Right atrium auricular region (tissue), 2 donors: ENCODE measurements around the gene TMEM134. TPM values are rescaled to one million over a fixed set of nuclear protein-coding genes. Genes with fewer than 3 reads are reported as not detected.

Experiments
- DNase-seq: peaks from one replicate; pipeline ENCODE4 v3.0.0-alpha.2; 2019; ENCODE audit warnings: low spot score
- H3K27ac ChIP-seq, 2 donors: fragments of 200-600 bp; sonication (generic); 1 replicate in 1 of 2; 2 replicates in 1 of 2; pipeline ENCODE4 v1.5.1; 2016 to 2019
- H3K27me3 ChIP-seq, 2 donors: fragments of 200-600 bp; sonication (generic); one replicate each; pipeline versions ENCODE4 v1.5.1 to v1.6.0; 2017 to 2019
- H3K36me3 ChIP-seq: fragments of 200-600 bp; sonication (generic); one replicate; pipeline ENCODE4 v1.5.1; 2016
- H3K4me1 ChIP-seq, 2 donors: fragments of 200-600 bp; sonication (generic); one replicate each; pipeline versions ENCODE4 v1.5.1 to v1.6.0; 2017 to 2019
- H3K4me3 ChIP-seq, 2 donors: fragments of 200-600 bp; sonication (generic); 1 replicate in 1 of 2; 2 replicates in 1 of 2; pipeline ENCODE4 v1.5.1; 2017 to 2019; ENCODE audit warnings: mild to moderate bottlenecking in 1 of 2, moderate library complexity in 1 of 2
- H3K9me3 ChIP-seq, 2 donors: fragments of 200-600 bp; sonication (generic); one replicate each; pipeline ENCODE4 v1.5.1; 2019
- total RNA-seq, 2 donors: library from RNA; depleted of rRNA; stranded (reverse); fragments of >200 nt; gene quantifications; one replicate each; pipeline ENCODE4 v1.1.0, GENCODE V29; 2016
- TF ChIP-seq, protein P1 (sequence below), 2 donors: fragments of 200-600 bp; sonication (generic); IDR thresholded peaks; one replicate each; pipeline ENCODE4 v1.5.1; 2019; ENCODE audit warnings: antibody characterized with exemption in 2 of 2

Gene TMEM134
- total RNA-seq, 2 donors from 2014 or later = 74.4 to 140 TPM

DNA sequence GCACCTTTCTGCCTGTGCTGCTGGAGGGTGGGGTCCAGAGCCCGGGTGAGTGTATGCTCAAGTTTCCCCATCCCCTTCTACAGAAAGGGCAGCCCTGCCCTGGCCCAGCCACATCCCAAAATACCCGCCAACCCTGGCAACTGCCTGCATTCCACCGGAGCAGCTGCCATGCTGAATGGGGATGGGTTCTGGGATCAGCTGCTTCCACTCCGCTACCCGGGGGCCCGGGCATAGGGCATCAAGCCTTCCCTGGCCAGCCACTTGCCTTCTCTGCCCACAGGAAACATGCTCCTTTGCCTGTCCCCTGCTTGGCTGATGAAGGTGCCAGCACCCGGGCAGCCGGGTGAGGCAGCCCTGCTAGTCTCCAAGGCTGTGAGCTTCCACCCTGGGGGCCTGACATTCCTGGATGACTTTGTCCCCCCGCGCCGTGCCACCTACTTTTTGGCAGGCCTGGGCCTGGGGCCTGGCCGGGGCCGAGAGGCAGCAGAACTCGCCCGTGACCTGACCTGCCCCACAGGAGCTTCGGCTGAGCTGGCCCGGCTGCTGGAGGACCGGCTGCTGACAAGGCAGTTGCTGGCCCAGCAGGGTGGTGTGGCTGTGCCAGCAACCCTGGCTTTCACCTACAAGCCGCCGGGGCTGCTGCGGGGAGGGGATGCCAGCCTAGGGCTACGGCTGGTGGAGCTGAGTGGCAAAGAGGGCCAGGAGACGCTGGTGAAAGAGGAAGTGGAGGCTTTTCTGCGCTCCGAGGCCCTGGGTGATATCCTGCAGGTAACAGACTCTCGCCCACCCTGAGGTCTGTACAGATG is 50.4 kb downstream of the TMEM134 start:
- no peak for DNase-seq
- no peak overlapping the region for H3K4me3 ChIP-seq
- no peaks in the 10 kb centered on the region for H3K36me3 ChIP-seq
- H3K27me3 ChIP-seq = no peaks in the 10 kb centered on the region
- TF ChIP-seq, protein P1, sequence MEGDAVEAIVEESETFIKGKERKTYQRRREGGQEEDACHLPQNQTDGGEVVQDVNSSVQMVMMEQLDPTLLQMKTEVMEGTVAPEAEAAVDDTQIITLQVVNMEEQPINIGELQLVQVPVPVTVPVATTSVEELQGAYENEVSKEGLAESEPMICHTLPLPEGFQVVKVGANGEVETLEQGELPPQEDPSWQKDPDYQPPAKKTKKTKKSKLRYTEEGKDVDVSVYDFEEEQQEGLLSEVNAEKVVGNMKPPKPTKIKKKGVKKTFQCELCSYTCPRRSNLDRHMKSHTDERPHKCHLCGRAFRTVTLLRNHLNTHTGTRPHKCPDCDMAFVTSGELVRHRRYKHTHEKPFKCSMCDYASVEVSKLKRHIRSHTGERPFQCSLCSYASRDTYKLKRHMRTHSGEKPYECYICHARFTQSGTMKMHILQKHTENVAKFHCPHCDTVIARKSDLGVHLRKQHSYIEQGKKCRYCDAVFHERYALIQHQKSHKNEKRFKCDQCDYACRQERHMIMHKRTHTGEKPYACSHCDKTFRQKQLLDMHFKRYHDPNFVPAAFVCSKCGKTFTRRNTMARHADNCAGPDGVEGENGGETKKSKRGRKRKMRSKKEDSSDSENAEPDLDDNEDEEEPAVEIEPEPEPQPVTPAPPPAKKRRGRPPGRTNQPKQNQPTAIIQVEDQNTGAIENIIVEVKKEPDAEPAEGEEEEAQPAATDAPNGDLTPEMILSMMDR (IDR thresholded peaks at IDR 0.05) = no peak
- no peaks in the 10 kb centered on the region for H3K9me3 ChIP-seq
- H3K27ac ChIP-seq = peak overlapping the region; percentile 87 to 90
- H3K4me1 ChIP-seq = peaks cover 0 to 62% of the 10 kb centered on the region in 2 donors

- H3K27me3 ChIP-seq = no peaks in the 10 kb centered on the region
- H3K9me3 ChIP-seq = no peaks in the 10 kb centered on the region
- H3K27ac ChIP-seq = peak overlapping the region; percentile 87 to 90
- H3K36me3 ChIP-seq = no peaks in the 10 kb centered on the region
- H3K4me3 ChIP-seq = no peak overlapping the region
- TF ChIP-seq, protein P1 (IDR thresholded peaks at IDR 0.05) = no peak
- no peak for DNase-seq
- H3K4me1 ChIP-seq = peaks cover 0 to 62% of the 10 kb centered on the region in 2 donors
These were observed 51.6 kb downstream of the TMEM134 start for GRCh38 chr11:67417425-67417824.

DNA sequence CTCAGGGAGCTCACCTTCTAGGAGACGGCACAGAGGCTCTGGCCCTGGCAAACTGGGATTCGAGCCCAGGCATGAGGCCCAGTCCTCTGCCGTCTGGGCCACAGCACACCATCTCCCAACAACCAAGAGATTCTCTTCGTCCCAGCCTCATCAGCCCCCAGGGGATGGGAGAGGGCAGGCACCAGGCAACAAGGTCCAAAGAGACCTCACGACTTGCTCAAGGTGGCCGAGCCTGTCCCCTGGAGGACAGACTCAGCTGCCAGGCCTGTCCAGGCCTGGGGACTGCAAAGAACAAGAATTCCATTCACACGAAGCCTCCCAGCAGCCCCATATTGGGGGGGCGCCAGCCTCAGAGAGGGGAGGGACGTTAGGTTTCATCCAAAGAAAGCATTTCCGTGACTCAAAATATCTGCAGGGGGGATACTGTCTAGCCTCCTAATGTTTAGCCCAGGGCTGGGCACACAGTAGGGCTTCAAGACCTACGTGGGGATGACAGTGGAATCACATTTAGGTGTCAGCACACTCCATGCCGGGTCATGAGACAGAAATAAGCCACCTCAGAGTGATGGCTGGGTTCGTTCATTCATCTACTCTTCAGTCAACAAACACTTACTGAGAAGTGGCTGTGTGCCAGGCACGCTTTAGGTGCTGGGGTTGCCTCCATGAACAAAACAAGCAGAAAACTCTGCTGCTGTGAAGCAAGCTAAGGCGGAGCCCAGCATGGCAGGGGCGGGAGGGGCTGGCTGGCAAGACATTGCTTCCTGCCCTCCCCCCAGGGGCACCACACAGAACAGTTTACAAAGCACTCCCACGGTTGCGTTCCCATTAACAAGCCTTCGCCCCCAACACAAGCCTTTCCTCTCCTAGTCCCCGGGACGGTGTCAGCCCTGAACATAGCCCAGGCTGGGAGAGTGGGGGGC is 52.4 kb downstream of the TMEM134 start:
- no peaks in the 10 kb centered on the region for H3K27me3 ChIP-seq
- DNase-seq = peak; percentile 73
- no peaks in the 10 kb centered on the region for H3K36me3 ChIP-seq
- peak overlapping the region; percentile 87 to 90 for H3K27ac ChIP-seq
- peaks cover 0 to 62% of the 10 kb centered on the region in 2 donors for H3K4me1 ChIP-seq
- H3K4me3 ChIP-seq = no peak overlapping the region
- TF ChIP-seq, protein P1 (IDR thresholded peaks at IDR 0.05) = no peak
- H3K9me3 ChIP-seq = no peaks in the 10 kb centered on the region

DNA sequence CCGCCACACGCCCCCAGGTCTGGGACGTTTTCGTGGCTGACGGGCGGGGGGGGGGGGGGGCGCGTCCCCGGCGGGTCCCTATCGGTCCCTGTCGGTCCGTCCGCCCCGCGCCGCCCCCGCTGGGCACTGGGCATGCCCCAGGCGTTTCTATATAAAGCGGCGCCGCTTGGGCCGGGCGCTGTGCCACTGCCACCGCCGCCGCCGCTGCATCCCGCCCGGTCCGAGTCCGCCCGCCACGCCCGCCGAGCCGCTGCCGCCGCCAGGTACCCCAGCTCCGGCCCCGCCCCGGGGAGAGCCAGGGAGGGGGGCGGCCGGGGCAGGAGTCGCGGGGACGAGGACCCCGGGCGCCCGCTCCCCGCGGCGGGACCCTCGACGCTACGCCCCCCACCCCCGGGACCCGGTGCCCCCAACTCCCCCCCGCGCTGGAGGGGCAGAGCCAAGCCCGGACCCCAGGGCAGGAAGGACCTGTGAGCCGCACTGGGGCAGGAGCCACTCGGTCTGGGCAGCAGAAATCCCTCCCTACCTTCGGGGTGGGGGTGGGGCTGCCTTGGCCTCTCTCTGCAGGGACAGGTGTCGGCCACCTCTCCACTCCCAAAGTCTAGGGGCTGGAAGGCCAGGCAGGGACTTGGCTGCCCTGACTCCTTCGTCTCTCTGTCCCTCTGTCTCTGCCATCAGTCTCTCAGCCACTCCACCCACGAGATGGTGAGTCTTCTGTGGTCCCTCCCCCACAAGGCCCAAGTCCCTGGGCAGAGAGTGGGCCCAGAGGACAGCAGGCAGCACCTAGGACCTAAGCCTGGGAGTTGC is 53.3 kb downstream of the TMEM134 start, which contains the start of gene CARNS1:
CARNS1 (plus strand) TSS at position 178 of the 804 bp plus-strand sequence; CDS start at position 700, 522 bp downstream.
- Histone ChIP-seq H3K27me3 (no peaks in the 10 kb centered on the region), H3K4me1 (peaks cover 0 to 58% of the 10 kb centered on the region in 2 donors), H3K4me3 (peak within 1 kb of the TSS; percentile 33 to 42), H3K36me3 (no peaks in the 10 kb centered on the region), H3K9me3 (no peaks in the 10 kb centered on the region), H3K27ac (peak within 1 kb of the TSS; percentile 76 to 87)
- no peak for DNase-seq
- TF ChIP-seq, protein P1 (IDR thresholded peaks at IDR 0.05) = no peak

DNA sequence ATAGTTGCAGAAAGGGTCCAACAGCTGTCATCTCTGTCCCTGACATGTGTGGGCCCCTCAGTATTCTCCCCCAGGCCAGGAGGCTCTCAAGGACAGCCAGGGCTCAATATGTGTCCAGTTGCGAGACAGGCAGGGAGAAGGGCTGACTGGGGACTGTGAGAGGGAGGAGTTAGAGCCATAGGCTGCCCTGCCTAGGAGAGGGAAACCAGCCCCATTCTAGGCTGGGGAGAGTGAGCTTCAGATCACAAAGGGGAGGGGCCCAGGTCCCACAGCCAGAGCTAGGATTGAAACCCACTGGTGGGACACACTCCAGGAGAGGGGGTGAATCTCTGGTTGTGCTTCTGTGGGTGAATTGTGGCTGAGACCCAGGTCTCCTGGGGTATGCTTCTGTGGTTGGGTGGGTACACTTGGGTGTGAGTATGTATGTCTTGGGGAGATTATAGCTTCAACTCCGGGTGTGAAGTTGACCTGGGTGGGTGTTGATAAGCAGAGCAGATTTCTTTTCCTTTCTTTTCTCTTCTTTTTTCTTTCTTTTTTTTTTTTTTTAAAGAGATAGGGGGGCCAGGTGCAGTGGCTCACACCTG is 55.7 kb downstream of the TMEM134 start:
- Histone ChIP-seq H3K4me1 (peaks cover 0 to 45% of the 10 kb centered on the region in 2 donors), H3K4me3 (no peak overlapping the region), H3K27ac (no peak overlapping the region), H3K36me3 (no peaks in the 10 kb centered on the region), H3K9me3 (no peaks in the 10 kb centered on the region), H3K27me3 (no peaks in the 10 kb centered on the region)
- TF ChIP-seq, protein P1 (IDR thresholded peaks at IDR 0.05) = no peak
- no peak for DNase-seq
